ENCODE results near the gene ALDH1A2.

Gene ALDH1A2

GRCh38 chr15:57943754-57944420, 121.6 kb downstream of the ALDH1A2 start:
- no peak for TF ChIP-seq SIN3A (IDR thresholded peaks at IDR 0.05; ENCODE audit: borderline replicate concordance, insufficient read depth, low read length)
- no peak for TF ChIP-seq FOXP2 (optimal IDR thresholded peaks at IDR 0.05; ENCODE audit: borderline replicate concordance, extremely low read depth, extremely low read length, insufficient read depth)
- TF ChIP-seq TAF1 (IDR thresholded peaks at IDR 0.05; ENCODE audit: borderline replicate concordance, insufficient read depth, low read length): no peak
- no peak for TF ChIP-seq REST (IDR thresholded peaks at IDR 0.05; ENCODE audit: insufficient read depth in 1 of 2, low read depth in 2 of 2, low read length in 2 of 2)
- TF ChIP-seq POLR2AphosphoS5 (IDR thresholded peaks at IDR 0.05; ENCODE audit: low read depth, low read length): no peak

GRCh38 chr15:57943171-57943570, 122.3 kb downstream of the ALDH1A2 start:
- TF ChIP-seq FOXP2 (optimal IDR thresholded peaks at IDR 0.05; ENCODE audit: borderline replicate concordance, extremely low read depth, extremely low read length, insufficient read depth): no peak
- no peak for TF ChIP-seq POLR2AphosphoS5 (IDR thresholded peaks at IDR 0.05; ENCODE audit: low read depth, low read length)
- no peak for TF ChIP-seq SIN3A (IDR thresholded peaks at IDR 0.05; ENCODE audit: borderline replicate concordance, insufficient read depth, low read length)
- no peak for TF ChIP-seq REST (IDR thresholded peaks at IDR 0.05; ENCODE audit: insufficient read depth in 1 of 2, low read depth in 2 of 2, low read length in 2 of 2)
- TF ChIP-seq TAF1 (IDR thresholded peaks at IDR 0.05; ENCODE audit: borderline replicate concordance, insufficient read depth, low read length): no peak

DNA sequence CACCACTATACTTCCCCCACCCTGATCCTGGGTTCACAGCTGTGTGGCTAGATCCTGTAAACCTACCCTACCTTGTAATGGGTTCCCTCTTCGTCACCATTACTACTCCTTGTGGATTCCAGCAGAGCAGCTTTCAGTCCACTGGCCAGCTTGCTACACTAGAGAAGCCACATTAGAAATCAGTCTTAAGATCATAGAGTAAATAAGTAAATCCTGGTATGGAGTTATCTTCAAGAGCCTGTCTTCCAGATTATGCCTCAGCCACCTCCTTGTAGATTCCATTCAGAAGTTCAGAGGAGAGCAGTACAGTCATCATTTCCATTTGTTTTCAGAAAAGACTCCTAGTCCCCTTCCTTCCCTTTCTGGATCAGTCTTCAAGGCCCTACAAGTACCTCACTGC, 123.7 kb downstream of the ALDH1A2 start:
- TF ChIP-seq SIN3A (IDR thresholded peaks at IDR 0.05; ENCODE audit: borderline replicate concordance, insufficient read depth, low read length) (no peak), REST (IDR thresholded peaks at IDR 0.05; ENCODE audit: insufficient read depth in 1 of 2, low read depth in 2 of 2, low read length in 2 of 2) (no peak), POLR2AphosphoS5 (IDR thresholded peaks at IDR 0.05; ENCODE audit: low read depth, low read length) (no peak), TAF1 (IDR thresholded peaks at IDR 0.05; ENCODE audit: borderline replicate concordance, insufficient read depth, low read length) (no peak), FOXP2 (optimal IDR thresholded peaks at IDR 0.05; ENCODE audit: borderline replicate concordance, extremely low read depth, extremely low read length, insufficient read depth) (no peak)

GRCh38 chr15:57932348-57932747, 133.2 kb downstream of the ALDH1A2 start:
- TF ChIP-seq POLR2AphosphoS5 (IDR thresholded peaks at IDR 0.05; ENCODE audit: low read depth, low read length): no peak
- TF ChIP-seq SIN3A (IDR thresholded peaks at IDR 0.05; ENCODE audit: borderline replicate concordance, insufficient read depth, low read length): no peak
- no peak for TF ChIP-seq FOXP2 (optimal IDR thresholded peaks at IDR 0.05; ENCODE audit: borderline replicate concordance, extremely low read depth, extremely low read length, insufficient read depth)
- TF ChIP-seq TAF1 (IDR thresholded peaks at IDR 0.05; ENCODE audit: borderline replicate concordance, insufficient read depth, low read length): no peak
- no peak for TF ChIP-seq REST (IDR thresholded peaks at IDR 0.05; ENCODE audit: insufficient read depth in 1 of 2, low read depth in 2 of 2, low read length in 2 of 2)

Measured in PFSK-1 (cell line).